Endodermal cell (in vitro differentiated cells): ENCODE data around the gene KIAA1328. TPM values are rescaled to one million over a fixed set of nuclear protein-coding genes. Genes with fewer than 3 reads are reported as not detected.

Experiments
- DNase-seq: peaks from one replicate; pipeline ENCODE4 v3.0.0-alpha.2; 2017
- H3K27ac ChIP-seq: 2 replicates; pipeline ENCODE4 v1.5.1; 2013; ENCODE audit warnings: mild to moderate bottlenecking, low read depth, low read length, moderate library complexity
- H3K27me3 ChIP-seq: 2 replicates; pipeline ENCODE4 v1.6.1; 2013; ENCODE audit warnings: mild to moderate bottlenecking, low read length, moderate library complexity; ENCODE audit not compliant: insufficient read depth, control insufficient read depth, poor library complexity, severe bottlenecking
- H3K36me3 ChIP-seq: 2 replicates; pipeline ENCODE4 v1.7.0; 2013; ENCODE audit warnings: mild to moderate bottlenecking, low read length, moderate library complexity; ENCODE audit not compliant: control insufficient read depth, insufficient read depth
- H3K4me1 ChIP-seq: one replicate; pipeline ENCODE4 v1.7.0; 2013; ENCODE audit warnings: low read length; ENCODE audit not compliant: control insufficient read depth, insufficient read depth
- H3K4me3 ChIP-seq: 2 replicates; pipeline ENCODE4 v1.5.1; 2013; ENCODE audit warnings: mild to moderate bottlenecking, low read length, moderate library complexity
- H3K9ac ChIP-seq: 2 replicates; pipeline ENCODE4 v1.6.1; 2013; ENCODE audit warnings: mild to moderate bottlenecking, low read length, moderate library complexity; ENCODE audit not compliant: poor library complexity, severe bottlenecking; ENCODE audit errors: extremely low read depth
- H3K9me3 ChIP-seq: 2 replicates; pipeline ENCODE4 v1.6.1; 2013; ENCODE audit warnings: mild to moderate bottlenecking, low read length, moderate library complexity; ENCODE audit not compliant: control insufficient read depth
- H3K27ac Mint-ChIP-seq: 2 replicates; pipeline ENCODE4 v1.8.0; 2020; ENCODE audit warnings: mixed read lengths
- H3K27me3 Mint-ChIP-seq: 2 replicates; pipeline ENCODE4 v1.8.0; 2021; ENCODE audit warnings: mild to moderate bottlenecking, mixed read lengths; ENCODE audit not compliant: insufficient read depth
- H3K36me3 Mint-ChIP-seq: 2 replicates; pipeline ENCODE4 v1.8.0; 2020; ENCODE audit warnings: low read depth, mixed read lengths
- H3K4me1 Mint-ChIP-seq: 2 replicates; pipeline ENCODE4 v1.8.0; 2020; ENCODE audit warnings: mixed read lengths
- H3K4me3 Mint-ChIP-seq: 2 replicates; pipeline ENCODE4 v1.8.0; 2020; ENCODE audit warnings: mild to moderate bottlenecking, moderate library complexity, mixed read lengths
- H3K9me3 Mint-ChIP-seq: 2 replicates; pipeline ENCODE4 v1.8.0; 2020; ENCODE audit warnings: mild to moderate bottlenecking, mixed read lengths
- WGBS, 2 experiments: methylation state at CpG; one replicate each; pipeline versions ENCODE4 v1.1.5 to v1.1.7; 2013; ENCODE audit warnings: missing lambda C conversion rate in 2 of 2, mixed read lengths in 1 of 2; ENCODE audit not compliant: insufficient coverage in 1 of 2, insufficient read length in 1 of 2; 5-methylcytosine and 5-hydroxymethylcytosine counted together
- total RNA-seq, 2 donors: library from RNA; stranded (reverse); fragmentation: NEBNext Ultra II Directional in 1 of 2; extraction: Animal tissue kit (Norgen Biotek cat#: 25700) in 1 of 2; gene quantifications; 2 replicates in 1 of 2; 3 replicates in 1 of 2; pipeline ENCODE4 v1.2.1, GENCODE V29; 2021
- TF ChIP-seq, protein P1 (sequence below): fragments of 200-600 bp; sonication (generic); conservative IDR thresholded peaks from 2 replicates; pipeline ENCODE4 v1.5.0; 2021; ENCODE audit warnings: antibody characterized with exemption, mild to moderate bottlenecking

The KIAA1328 gene
- total RNA-seq, 2 donors from 2014 or later: 7.6 to 8.4 TPM

DNA sequence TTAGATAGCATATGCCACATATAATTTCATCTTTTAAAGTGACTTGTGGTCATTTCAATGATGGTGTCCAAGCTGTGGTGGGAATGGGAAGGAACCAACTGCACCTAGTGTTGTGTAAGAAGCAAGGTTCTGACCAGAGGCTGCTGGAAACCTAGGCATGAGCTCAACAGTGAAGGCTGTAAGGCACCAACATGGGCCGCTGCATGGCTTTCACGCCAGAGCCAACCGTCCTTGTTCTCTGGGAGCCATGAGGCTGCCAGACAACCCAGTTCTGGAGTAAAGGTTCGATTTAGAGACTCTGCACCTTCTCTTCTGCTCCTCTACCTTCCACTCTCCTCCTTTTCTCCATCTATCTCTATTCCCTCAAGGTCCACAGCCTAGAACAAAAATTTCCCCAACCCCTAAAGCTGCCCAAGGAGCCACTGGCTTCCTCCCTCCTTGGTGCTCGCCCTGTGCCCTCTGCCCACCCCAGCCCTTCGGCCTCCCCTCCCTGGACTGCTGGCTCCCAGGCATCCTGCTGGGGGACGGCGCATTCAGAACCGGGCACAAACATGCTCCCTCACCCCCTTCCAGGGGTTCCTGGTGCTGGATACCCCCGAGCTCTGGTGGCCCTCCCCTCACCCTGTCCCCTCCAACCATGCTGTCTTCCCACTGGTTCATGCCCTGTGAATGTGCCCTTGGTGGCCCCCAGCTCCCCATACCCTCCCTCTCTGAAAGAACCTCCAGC is 431.6 kb downstream of the KIAA1328 start:
- H3K9me3 Mint-ChIP-seq: no peaks in the 10 kb centered on the region
- no peaks in the 10 kb centered on the region for H3K36me3 ChIP-seq
- H3K9ac ChIP-seq: no peak overlapping the region
- 82 to 90% methylated on average over 5 to 10 of the region's 10 CpGs for WGBS, 2 experiments
- no peak overlapping the region for H3K4me3 Mint-ChIP-seq
- H3K27me3 ChIP-seq: peaks cover 16% of the 10 kb centered on the region
- no peak overlapping the region for H3K4me3 ChIP-seq
- peaks cover 34% of the 10 kb centered on the region for H3K27me3 Mint-ChIP-seq
- no peaks in the 10 kb centered on the region for H3K9me3 ChIP-seq
- H3K36me3 Mint-ChIP-seq: no peaks in the 10 kb centered on the region
- H3K27ac ChIP-seq: no peak overlapping the region
- TF ChIP-seq, protein P1, sequence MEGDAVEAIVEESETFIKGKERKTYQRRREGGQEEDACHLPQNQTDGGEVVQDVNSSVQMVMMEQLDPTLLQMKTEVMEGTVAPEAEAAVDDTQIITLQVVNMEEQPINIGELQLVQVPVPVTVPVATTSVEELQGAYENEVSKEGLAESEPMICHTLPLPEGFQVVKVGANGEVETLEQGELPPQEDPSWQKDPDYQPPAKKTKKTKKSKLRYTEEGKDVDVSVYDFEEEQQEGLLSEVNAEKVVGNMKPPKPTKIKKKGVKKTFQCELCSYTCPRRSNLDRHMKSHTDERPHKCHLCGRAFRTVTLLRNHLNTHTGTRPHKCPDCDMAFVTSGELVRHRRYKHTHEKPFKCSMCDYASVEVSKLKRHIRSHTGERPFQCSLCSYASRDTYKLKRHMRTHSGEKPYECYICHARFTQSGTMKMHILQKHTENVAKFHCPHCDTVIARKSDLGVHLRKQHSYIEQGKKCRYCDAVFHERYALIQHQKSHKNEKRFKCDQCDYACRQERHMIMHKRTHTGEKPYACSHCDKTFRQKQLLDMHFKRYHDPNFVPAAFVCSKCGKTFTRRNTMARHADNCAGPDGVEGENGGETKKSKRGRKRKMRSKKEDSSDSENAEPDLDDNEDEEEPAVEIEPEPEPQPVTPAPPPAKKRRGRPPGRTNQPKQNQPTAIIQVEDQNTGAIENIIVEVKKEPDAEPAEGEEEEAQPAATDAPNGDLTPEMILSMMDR: no peak
- H3K4me1 ChIP-seq: no peaks in the 10 kb centered on the region
- no peak for DNase-seq
- no peak overlapping the region for H3K27ac Mint-ChIP-seq
- H3K4me1 Mint-ChIP-seq: no peaks in the 10 kb centered on the region

DNA sequence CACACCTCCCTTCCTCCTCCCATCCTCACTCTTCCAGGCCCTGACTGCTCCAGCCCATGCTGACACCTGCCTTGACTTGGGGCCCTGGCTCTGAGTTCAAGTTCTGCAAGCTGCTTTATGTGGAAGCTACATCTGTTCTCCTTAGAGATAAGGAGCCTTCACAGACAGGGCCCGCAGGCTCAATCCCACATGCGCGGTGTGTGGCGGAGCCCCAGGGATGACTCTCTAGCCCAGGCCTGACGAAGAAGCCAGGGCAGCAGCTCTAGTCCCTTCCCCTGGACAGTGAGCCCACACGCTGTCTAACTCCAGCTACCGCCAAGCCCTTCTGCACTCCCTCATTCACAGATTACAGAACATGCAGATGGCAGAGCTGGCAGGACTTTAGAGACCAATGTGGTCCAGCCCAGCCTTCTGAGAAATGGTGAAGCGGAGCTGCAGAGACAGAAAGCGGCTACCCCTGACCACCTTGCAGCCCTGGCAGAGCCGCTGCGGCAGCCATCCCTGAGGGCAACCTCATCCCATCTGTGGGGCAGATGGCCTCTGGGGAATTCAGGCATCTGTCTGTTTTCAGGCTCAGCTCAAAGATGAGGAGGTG is 432.4 kb downstream of the KIAA1328 start:
- WGBS, 2 experiments: 94 to 100% methylated on average over 10 to 11 of the region's 11 CpGs
- no peak overlapping the region for H3K27ac Mint-ChIP-seq
- TF ChIP-seq, protein P1: no peak
- H3K4me3 Mint-ChIP-seq: no peak overlapping the region
- peaks cover 10% of the 10 kb centered on the region for H3K27me3 ChIP-seq
- no peaks in the 10 kb centered on the region for H3K36me3 Mint-ChIP-seq
- peaks cover 27% of the 10 kb centered on the region for H3K27me3 Mint-ChIP-seq
- DNase-seq: no peak
- H3K27ac ChIP-seq: no peak overlapping the region
- H3K9ac ChIP-seq: no peak overlapping the region
- H3K36me3 ChIP-seq: no peaks in the 10 kb centered on the region
- H3K9me3 ChIP-seq: no peaks in the 10 kb centered on the region
- H3K4me3 ChIP-seq: no peak overlapping the region
- H3K4me1 Mint-ChIP-seq: no peaks in the 10 kb centered on the region
- H3K9me3 Mint-ChIP-seq: no peaks in the 10 kb centered on the region
- H3K4me1 ChIP-seq: no peaks in the 10 kb centered on the region

DNA sequence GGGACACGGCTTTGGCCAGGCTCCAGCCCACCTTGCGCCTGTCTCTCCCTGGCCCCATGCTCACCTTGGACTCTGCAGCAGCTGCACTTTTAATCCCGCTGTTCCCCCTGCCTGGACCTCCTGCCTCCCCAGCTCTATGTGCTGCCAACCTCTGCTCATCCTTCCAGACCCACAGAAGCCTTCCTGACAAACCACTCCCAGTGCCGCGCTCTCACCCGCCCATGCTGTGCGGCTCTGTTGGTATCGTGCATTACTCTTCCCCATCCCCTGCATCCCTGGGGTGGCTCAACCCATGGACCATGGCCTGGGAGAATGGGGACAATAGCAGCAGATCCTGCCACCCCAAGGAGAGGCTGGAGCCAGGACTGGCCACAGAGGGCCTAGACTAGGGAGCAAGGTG is 433.1 kb downstream of the KIAA1328 start:
- Mint-ChIP-seq H3K4me3 (no peak overlapping the region), H3K36me3 (no peaks in the 10 kb centered on the region), H3K27ac (no peak overlapping the region), H3K9me3 (no peaks in the 10 kb centered on the region), H3K27me3 (peaks cover 24% of the 10 kb centered on the region), H3K4me1 (no peaks in the 10 kb centered on the region)
- Histone ChIP-seq H3K4me1 (no peaks in the 10 kb centered on the region), H3K9me3 (no peaks in the 10 kb centered on the region), H3K9ac (no peak overlapping the region), H3K27ac (no peak overlapping the region), H3K27me3 (peaks cover 9% of the 10 kb centered on the region), H3K4me3 (no peak overlapping the region), H3K36me3 (no peaks in the 10 kb centered on the region)
- TF ChIP-seq, protein P1: no peak
- no peak for DNase-seq
- 94% methylated on average over 3 to 8 of the region's 8 CpGs for WGBS, 2 experiments
